HG03139 (cell line): Measurements from ENCODE around the gene SLC39A11.
"Not testable (repeated sequence)": the region's sequence is repeated elsewhere in the genome, so short reads cannot be mapped to it uniquely, and the experiment has no call there.

ENCODE experiments used
- ATAC-seq: cut with Tn5 transposase; IDR thresholded peaks from one replicate; pipeline ENCODE4 v1.9.1; 2021; ENCODE audit not compliant: unreplicated experiment

The SLC39A11 gene

DNA sequence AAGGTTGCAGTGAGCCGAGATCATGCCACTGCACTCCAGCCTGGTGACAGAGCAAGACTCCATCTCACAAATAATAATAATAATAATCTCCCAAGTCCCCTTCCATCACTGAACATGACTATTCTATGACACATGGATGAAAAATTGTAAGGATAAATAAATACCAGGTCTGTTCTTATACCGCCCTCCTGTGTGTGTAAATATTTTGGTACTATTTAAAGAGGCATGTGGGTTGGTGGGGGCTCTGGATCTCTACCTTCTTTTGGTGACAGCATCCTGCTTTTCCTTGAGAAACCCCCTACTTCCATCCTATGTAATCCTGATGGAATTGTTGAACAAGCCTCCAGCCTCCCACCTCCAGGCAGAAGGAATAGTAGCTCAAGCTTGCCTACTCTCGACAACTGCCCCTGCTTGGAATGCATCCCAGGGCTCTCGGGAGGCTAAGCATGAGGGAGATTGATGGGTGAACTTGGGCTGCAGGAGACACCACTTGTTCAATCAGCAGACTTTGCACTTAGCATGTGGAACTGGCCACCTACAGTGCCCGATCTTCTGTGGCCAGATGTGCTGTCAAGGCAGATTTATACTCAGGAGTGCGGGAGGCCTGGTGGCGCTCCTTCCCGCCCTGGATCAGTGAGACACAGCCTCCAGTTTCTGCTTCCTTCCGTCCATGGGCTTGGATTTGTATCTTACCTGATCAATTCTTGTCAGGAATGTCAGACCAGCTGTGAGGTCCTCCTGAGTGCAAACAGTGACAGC lies 287.4 kb downstream of the SLC39A11 start:
- ATAC-seq: no peak

DNA sequence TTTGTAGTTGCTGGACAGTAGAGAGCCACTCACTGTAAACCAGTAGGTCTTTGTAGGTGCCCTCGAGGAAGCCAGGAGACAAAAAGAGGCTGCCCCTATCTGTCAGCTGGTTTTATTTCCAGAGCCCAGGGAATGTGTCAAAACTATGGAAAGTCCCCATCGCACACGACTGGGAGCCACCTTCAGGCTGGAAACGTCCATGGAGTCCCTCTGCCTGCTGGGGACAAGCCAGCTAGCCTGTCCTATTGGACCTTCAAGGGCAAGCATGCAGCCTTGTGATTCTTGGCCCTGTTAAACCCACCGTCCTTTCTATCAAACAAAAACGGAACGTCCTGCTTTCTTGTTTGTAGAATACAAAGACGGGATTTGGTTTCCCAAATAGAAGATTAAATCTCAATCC lies 289.8 kb downstream of the SLC39A11 start:
- no peak for ATAC-seq

DNA sequence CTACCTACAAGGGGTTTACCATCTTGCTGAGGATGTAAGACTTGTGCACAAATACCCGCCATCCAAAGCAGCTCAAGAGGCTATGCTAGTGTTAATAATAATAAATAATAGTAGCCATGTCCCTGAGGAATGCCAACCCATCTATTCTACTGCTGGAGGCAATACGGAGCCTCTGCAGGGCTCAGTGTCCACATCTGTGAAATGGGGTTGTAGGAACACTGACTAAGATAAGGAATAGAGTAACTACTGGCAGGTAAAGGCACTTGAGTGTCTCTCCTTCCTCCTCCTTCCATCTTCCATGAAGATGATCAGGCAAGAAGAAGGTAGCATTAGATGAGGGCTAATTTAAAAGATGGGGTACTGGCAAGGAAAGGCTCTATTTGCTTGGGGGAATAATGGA lies 295.3 kb downstream of the SLC39A11 start:
- no peak for ATAC-seq

DNA sequence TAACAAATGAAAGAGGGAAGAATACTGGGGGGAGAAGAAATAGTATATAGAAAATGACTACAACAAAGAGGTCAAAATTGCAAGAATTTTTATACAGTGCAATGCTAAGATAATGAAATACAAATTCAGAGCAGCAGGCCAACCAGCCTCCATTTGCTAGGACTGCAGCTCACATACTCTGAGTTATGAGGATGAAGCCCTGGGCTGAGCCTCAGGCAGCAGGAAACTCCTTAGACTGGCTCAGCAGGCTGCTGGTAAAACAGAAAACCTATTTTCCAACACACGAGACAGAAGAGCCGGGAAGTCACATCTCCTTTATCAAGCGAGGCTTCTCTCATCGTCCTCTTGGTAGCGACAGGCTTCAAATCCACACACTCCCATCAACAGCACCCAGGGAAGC lies 296.5 kb downstream of the SLC39A11 start:
- ATAC-seq: no peak

DNA sequence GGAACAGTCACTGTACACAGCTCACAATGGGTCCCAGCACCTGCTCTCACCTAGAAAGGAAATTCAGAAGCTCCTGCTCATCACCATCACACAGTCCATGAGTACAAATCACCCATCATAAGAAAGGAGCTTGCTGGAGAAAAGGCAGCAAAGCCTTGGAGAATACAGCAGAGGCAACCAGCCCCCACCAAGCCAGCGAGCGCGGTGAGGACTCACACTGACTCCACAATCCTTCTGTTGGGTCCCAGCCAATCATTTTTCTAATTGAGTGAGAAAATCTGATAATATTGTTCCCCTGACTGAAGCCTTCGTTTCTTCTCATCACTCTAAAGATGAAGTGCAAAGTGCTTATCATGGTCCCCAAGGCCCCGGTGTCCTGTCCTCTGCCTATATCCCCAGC lies 298.3 kb downstream of the SLC39A11 start:
- no peak for ATAC-seq

DNA sequence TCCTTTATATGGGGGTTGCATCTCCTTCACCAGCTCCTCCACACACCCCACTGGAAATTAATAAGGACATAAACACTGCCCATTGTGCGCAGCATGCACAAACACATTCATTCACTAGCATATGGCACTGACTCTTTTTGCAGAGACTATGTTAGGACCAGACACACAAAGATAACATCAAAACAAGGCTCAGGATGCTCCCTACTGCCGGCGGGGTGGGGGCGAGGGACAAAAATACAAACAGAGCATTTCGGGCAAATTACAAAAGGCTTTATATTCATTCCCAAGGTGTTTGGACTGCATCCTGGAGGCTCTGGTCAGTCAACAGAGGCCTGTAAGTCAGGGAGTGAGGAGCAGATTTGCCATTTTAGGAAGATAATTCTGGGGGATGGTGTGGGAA lies 299.7 kb downstream of the SLC39A11 start:
- no peak for ATAC-seq

DNA sequence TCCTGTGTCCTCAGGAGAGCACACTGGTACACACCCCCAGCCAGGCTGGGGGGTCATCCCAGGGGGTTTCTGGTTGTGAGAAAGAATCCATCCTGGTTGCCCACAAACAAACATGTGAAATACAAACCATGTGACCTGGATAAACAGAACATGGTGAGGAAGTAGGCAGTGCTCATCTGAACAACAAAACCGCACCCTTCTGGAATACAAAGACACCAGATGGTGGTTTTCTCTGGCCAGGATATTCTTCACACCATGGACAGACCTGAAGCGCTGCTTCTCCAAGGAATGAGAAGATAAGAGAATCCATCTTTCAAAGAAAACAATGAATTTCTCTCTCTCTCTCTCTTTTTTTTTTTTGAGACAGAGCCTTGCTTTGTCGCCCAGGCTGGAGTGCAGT lies 302.3 kb downstream of the SLC39A11 start:
- ATAC-seq: no peak

DNA sequence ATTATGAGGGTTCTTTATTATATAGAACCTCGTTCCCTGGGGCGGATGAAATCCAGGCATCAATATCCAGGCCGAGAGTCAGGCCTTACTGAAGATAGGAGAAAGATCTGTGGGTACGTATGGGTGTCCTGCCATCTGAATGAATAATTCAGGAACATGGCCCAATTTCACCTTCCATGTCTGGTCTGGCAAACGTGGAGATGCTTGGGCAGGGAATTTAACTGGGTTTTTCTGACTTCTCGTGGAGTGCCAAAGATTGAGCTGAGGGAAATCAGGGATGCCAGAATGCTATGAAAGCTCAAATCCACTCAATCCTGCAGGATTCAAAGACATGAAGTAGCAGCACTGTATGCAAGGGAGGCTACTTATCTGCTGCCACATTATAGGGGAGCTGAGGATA lies 302.8 kb downstream of the SLC39A11 start:
- ATAC-seq: no peak

DNA sequence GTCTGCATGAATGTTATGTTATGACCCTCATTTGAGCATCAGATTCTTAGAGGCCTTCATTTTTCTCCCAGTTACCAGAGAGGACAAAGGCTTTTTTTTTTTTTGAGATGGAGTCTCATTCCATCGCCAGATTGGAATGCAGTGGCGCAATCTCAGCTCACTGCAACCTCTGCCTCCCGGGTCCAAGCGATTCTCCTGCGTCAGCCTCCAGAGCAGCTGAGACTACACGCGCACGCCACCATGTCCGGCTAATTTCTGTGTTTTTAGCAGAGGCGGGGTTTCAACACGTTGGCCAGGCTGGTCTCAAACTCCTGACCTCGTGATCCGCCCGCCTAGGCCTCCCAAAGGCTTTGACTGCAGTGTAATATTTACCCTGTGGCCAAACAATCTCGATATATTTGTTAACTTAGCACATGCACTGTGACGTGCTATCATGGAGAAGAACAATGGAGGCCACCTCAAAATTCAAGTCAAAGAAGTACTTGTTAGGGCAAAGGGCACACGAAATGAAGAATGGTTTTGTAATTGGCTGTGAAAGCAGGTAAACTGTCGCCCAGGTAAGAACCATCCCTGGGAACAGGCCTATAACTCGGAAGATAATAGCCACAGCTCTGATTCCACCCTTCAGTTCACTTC lies 303.4 kb downstream of the SLC39A11 start:
- no peak for ATAC-seq

DNA sequence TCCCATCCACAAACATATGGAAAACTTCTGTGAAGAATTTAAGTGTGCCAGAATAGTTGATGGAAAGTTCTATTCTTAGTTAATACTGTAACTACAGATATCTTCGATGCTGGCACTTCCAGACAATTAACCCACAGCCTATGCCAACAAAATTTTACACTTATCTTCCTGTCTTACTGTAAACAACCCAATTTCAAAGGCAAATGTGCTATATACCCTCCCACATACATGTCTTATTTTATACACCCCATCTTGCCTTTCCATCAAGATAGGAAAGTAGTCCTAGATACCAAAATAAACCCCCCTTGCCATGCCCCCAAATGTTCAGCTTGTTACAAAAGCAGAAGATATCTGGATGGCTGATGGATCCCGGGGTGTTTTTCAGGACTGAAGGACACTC lies 306.3 kb downstream of the SLC39A11 start:
- ATAC-seq: no peak

DNA sequence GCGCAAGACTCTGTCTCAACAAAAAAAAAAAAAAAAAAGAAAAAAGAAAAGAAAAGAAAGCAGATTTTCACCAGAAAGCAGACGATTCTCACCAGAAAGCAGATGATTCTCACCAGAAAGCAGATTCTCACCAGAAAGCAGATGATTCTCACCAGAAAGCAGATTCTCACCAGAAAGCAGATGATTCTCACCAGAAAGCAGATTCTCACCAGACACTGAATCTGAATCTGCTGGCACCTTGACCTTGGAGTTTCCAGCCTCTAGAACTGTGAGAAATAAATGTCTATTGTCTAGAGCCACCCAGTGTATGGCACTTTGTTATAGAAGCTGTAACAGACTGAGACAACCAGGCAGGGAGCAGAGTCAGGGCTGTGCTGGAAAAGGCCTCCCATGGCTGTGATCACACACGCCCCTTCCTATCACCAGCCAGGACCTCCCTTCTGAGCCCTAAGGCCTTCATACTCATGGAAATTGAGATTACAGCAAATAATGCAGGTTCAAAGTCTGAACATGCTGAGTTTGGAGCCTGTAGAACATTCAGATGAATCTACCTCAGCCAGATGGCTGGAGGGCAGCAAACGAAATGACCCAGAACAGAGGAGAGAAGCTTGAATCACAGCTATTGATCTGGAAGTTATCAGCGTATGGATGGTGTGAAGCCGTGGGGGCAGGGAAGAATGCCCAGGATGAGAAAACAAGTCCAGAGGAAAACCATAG lies 309.3 kb downstream of the SLC39A11 start:
- no peak for ATAC-seq

DNA sequence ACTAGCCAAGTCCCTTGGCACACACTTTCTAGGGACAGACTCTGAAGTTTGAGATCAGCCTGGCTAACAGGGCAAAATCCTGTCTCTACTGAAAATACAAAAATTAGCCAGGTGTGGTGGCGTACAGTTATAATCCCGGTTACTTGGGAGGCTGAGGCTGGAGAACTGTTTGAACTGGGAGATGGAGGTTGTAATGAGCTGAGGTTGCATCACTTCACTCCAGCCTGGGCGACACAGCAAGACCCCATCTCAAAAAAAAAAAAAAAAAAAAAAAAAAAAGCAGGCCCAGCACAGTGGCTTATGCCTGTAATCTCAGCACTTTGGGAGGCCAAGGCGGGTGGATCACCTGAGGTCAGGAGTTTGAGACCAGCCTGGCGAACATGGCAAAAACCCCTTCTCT lies 310.1 kb downstream of the SLC39A11 start:
- not testable (repeated sequence) for ATAC-seq

DNA sequence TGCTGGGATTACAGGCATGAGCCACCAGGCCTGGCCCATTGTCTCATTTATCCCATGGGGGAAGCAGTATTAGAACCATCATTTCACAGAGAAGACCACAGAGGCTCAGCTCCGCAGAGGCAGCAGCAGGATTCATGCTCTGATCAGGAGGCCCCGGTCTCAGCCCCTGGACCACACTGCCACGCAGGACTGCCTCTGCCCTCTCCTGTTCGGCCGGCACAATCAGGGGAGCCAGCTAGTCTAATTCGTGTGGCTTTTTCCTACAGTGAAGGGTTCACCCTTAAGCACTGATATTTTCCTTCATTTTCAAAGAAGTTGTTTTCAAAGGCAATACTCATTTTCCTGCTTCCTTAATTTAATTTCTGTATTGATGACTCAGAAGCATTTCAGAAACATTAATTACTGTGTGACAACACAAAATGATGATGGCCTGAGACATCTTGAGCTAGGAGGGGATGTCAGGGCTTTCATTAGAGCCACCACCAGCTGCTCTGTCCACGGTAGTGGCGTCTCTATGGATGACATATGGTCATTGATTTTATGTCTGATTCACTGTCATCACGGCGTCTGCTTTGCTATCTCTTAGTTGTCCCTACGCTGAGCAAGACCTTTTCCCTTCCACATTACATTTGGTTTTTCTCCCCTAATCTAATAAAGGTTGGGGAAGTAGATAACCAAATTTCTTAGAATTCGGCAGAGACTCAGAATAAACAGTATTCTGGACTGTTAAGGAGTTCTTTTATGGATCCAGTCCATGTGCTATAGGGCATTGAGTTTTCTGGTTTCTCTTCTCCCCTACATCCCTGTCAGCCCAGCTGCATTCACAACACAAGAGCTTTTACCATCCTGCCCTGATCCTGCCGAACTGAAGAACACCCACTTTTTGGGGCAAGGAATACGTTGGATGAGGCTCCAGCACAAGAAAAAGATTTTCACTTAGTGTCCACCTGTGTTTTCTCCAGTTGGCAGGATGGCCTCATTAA lies 314.0 kb downstream of the SLC39A11 start:
- ATAC-seq: no peak

DNA sequence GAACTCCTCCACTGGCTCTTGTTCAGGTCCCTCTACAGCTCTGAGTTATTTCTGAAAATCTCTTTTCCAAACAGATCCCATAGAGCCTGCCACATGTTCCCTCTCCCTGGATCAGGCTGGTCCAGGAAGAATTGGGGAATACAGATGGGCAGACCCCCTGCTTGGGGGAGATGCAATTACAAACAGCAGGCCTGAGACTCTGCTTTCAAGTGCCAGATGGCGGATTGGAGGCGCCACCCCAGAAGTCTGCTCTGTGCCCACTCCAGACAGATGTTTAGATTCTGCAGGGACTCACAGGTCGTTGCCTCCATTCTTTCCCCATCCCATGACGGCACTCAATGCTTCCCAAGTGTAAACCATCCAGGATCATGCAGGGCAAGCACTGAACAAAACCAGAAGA lies 316.6 kb downstream of the SLC39A11 start:
- no peak for ATAC-seq

DNA sequence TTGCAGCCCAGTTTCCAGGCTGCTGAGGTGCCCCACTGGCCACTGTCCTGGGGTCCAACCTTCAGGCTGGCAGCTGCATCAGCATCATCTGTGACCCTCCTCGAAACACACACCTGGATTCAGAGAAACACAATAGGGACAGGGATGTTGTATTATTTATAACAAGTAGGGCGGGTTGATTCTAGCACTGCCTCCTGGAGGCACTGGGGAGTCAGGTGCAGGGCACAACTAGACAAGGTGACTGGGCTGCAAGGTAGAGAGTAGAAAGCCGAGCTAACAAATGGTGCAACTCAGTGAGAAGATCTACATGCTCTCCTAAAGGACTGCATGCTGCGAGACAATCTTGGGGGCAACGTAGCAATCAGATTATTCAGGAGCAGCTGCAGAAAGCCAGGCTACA lies 317.3 kb downstream of the SLC39A11 start:
- ATAC-seq: no peak

DNA sequence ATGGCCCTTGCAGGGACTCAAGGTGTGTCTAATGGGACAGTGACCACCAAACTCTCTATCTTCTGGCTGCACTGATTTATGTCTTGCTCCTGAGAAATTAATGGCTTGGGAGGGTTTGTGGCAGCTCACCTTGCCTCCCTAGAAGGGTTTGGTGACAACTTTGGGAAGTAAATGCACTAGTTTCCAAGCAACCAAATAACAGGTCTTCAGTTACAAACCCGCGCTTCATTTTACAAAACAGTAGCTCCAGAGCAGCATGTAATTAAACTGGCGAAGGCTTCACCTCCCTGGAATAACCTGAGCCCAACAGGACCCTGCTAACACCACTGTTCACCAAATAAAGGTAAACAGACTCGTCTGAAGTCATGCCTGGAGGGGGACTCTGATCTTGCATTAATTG lies 318.3 kb downstream of the SLC39A11 start:
- no peak for ATAC-seq

DNA sequence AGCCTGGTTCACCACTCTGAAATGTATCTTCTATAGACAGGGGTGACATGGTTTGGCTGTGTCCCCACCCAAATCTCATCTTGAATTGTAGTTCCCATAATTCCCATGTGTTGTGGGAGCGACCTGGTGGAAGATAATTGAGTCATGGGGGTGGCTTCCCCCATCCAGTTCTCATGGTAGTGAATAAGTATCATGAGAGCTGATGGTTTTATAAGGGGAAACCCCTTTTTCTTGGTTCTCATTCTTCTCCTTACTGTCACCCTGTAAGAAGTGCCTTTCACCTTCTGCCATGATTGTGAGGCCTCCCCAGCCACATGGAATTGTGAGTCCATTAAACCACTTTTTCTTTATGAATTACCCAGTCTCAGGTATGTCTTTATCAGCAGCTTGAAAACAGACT lies 319.3 kb downstream of the SLC39A11 start:
- ATAC-seq: not testable (repeated sequence)

DNA sequence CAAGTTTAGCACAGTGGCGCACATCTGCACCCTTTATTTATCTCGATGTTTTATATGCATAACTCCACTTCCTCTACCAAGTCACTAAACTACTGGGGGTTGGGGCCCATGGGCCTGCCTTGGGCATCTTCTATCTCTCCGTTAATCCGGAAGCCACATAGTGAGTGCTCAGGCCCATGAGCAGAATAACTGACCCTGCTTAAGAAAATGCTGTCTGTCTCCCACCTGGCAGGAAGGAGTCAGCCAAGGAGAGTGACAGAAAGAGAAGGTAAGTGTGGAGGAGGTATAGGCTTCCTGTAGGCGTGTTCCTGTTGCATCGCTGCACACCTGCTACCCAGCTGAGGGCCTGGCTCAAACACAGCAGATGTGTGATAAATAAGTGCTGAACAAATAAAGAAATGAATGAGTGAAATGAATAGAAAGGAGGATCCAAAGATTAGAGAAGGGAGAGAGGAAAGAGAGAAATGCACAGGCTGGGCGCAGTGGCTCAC lies 320.1 kb downstream of the SLC39A11 start:
- ATAC-seq: no peak

DNA sequence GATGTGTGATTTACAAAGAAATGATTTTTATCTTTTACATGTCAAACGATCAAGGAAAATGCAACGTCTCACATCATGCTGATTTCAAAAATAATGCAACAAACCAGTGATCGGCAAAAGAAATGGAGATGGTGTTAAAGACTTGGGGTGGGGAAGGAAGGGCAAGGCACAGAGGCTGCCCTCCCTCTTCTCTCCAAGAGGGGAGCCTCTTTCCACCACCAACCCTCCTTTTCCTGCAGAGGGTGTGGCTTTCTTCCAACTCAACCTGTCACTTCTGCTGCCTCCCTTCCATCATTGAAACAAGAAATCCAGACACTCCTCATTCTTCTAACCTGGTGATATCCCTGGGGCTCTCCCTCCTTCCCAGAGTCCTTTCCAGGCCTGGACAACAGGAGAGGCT lies 320.8 kb downstream of the SLC39A11 start:
- no peak for ATAC-seq

DNA sequence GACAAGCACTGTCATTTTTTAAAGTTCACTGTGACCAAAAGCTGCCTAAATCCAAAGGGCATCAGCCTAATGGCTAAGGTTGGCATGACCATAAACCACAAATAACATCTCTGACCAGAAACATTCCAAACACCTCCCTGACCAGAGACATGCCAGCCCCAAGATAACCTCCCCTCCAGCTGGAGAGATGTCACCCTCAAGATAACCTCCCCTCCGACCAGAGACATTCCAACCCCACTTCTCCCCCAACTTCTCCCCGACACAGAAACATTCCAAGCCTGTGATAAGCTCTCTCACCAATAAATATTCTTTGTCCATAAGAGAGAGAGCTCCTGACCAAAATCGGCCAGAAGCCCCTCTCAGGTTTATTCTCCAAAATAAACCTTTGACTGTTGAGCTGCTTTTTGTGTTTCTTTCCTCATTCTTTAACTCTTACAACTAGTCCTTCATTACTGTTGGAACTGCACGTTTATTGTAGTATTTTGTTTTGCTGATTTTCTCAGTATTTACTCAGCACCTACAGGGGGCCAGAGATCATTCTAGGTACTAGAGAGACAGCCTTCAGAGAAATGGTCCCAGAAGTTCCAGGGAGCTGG lies 325.6 kb downstream of the SLC39A11 start:
- ATAC-seq: no peak
